Astrocyte of the cerebellum (primary cell): ENCODE measurements around the gene SH3BP5.

Experiments
- DNase-seq: peaks from one replicate; pipeline ENCODE4 v3.0.0-alpha.2; 2011; ENCODE audit warnings: low read depth
- H3K4me3 ChIP-seq: 2 replicates; pipeline ENCODE4 v1.5.1; 2011; ENCODE audit warnings: mild to moderate bottlenecking, low read depth, low read length, moderate library complexity
- CTCF ChIP-seq: IDR thresholded peaks from 2 replicates; pipeline ENCODE4 v1.5.1; 2012; ENCODE audit warnings: low read length, low read depth, moderate library complexity, mild to moderate bottlenecking; ENCODE audit errors: missing control alignments
- in situ Hi-C: cut with HindIII; loops from 2 replicates; pipeline ENCODE4 v1.10.0; 2017; ENCODE audit warnings: low sequenced_read_pairs

The SH3BP5 gene

GRCh38 chr3:15272426-15273196 lies 59.8 kb downstream of the SH3BP5 start:
- in situ Hi-C loops: loop anchor here (25.0 kb wide), 1 partner anchor 265 kb away; no protein-coding TSS in a partner anchor
- H3K4me3 ChIP-seq: no peak overlapping the region
- DNase-seq: no peak
- TF ChIP-seq CTCF: no peak

GRCh38 chr3:15271785-15272381 lies 60.5 kb downstream of the SH3BP5 start:
- no peak for TF ChIP-seq CTCF
- no peak for DNase-seq
- no peak overlapping the region for H3K4me3 ChIP-seq
- in situ Hi-C loops: loop anchor here (25.0 kb wide), 1 partner anchor 265 kb away; no protein-coding TSS in a partner anchor

- no peak for DNase-seq
- no peak overlapping the region for H3K4me3 ChIP-seq
- no peak for TF ChIP-seq CTCF
- in situ Hi-C loops: loop anchor here (25.0 kb wide), 1 partner anchor 266 kb away; no protein-coding TSS in a partner anchor
Observed at GRCh38 chr3:15271030-15271429, 61.4 kb downstream of the SH3BP5 start.

- no peak for TF ChIP-seq CTCF
- peak; percentile 93 for DNase-seq
- peak overlapping the region; percentile 4 for H3K4me3 ChIP-seq
- in situ Hi-C loops: loop anchor here (5.0 to 25.0 kb wide), 2 partner anchors 103 to 268 kb away; no protein-coding TSS in a partner anchor
Observed at GRCh38 chr3:15269091-15269989, 63.0 kb downstream of the SH3BP5 start.

GRCh38 chr3:15268033-15268631 lies 64.3 kb downstream of the SH3BP5 start:
- no peak overlapping the region for H3K4me3 ChIP-seq
- TF ChIP-seq CTCF: peak; percentile 95
- DNase-seq: peak; percentile 81
- in situ Hi-C loops: loop anchor here (5.0 to 25.0 kb wide), 2 partner anchors 104 to 269 kb away; no protein-coding TSS in a partner anchor
